GM18873 (cell line): Measurements from ENCODE around the gene TIGD7.

Experiments used
- ATAC-seq: cut with Tn5 transposase; IDR thresholded peaks from one replicate; pipeline ENCODE4 v1.9.1; 2021; ENCODE audit warnings: mild to moderate bottlenecking, moderate library complexity, moderate number of reproducible peaks; ENCODE audit not compliant: unreplicated experiment, low FRiP score

The TIGD7 gene

GRCh38 chr16:3305109-3306068 lies at the start of gene TIGD7, which contains the start of gene ZNF75A:
TIGD7 (minus strand) TSS chr16:3305430; CDS start chr16:3300614, 4,816 bp downstream.
ZNF75A (plus strand) TSS chr16:3305497; CDS start chr16:3308429, 2,932 bp downstream.
- peak; percentile 82 for ATAC-seq

- ATAC-seq, result no peak
Measured at GRCh38 chr16:3349175-3349574, 43.9 kb upstream of the TIGD7 start.

- ATAC-seq, result no peak
Measured at GRCh38 chr16:3348547-3349167, 43.4 kb upstream of the TIGD7 start.

GRCh38 chr16:3347586-3347985 lies 42.4 kb upstream of the TIGD7 start:
- no peak for ATAC-seq

- no peak for ATAC-seq
Measured at GRCh38 chr16:3346041-3346440, 40.8 kb upstream of the TIGD7 start.

- no peak for ATAC-seq
Measured at GRCh38 chr16:3328643-3329042, 23.4 kb upstream of the TIGD7 start.

- ATAC-seq, result no peak
Measured at GRCh38 chr16:3328104-3328503, 22.9 kb upstream of the TIGD7 start.

GRCh38 chr16:3327514-3327913 lies 22.3 kb upstream of the TIGD7 start:
- no peak for ATAC-seq

- ATAC-seq, result no peak
Measured at GRCh38 chr16:3321816-3322215, 16.6 kb upstream of the TIGD7 start.

- ATAC-seq, result no peak
Measured at GRCh38 chr16:3317315-3317999, 12.2 kb upstream of the TIGD7 start.

GRCh38 chr16:3311496-3311895 lies 6.3 kb upstream of the TIGD7 start:
- no peak for ATAC-seq

- no peak for ATAC-seq
Measured at GRCh38 chr16:3306078-3306477, 848 bp upstream of the TIGD7 start.

GRCh38 chr16:3304370-3304769 lies 860 bp downstream of the TIGD7 start:
- ATAC-seq, result no peak

GRCh38 chr16:3295783-3296182 lies 9.4 kb downstream of the TIGD7 start:
- ATAC-seq, result no peak

- no peak for ATAC-seq
Measured at GRCh38 chr16:3295209-3295608, 10.0 kb downstream of the TIGD7 start.

GRCh38 chr16:3292604-3293003 lies 12.6 kb downstream of the TIGD7 start:
- ATAC-seq, result no peak

GRCh38 chr16:3289998-3290673 lies 15.1 kb downstream of the TIGD7 start:
- ATAC-seq, result no peak

GRCh38 chr16:3285131-3285530 lies 20.1 kb downstream of the TIGD7 start:
- no peak for ATAC-seq

- ATAC-seq, result no peak
Measured at GRCh38 chr16:3283543-3284447, 21.4 kb downstream of the TIGD7 start.
